ENCODE data around the gene RAB31.
"Not testable (repeated sequence)": the region's sequence is repeated elsewhere in the genome, so short reads cannot be mapped to it uniquely, and the experiment has no call there.

The RAB31 gene

GRCh38 chr18:9868857-9869714, 161.0 kb downstream of the RAB31 start:
- DNase-seq = no peak

GRCh38 chr18:9869715-9870430, 161.8 kb downstream of the RAB31 start:
- DNase-seq = no peak

GRCh38 chr18:9870431-9871008, 162.4 kb downstream of the RAB31 start:
- DNase-seq = no peak

- DNase-seq = no peak
These were observed 163.2 kb downstream of the RAB31 start for GRCh38 chr18:9871244-9871746.

GRCh38 chr18:9872823-9873222, 164.7 kb downstream of the RAB31 start:
- DNase-seq = no peak

GRCh38 chr18:9874728-9875127, 166.6 kb downstream of the RAB31 start:
- no peak for DNase-seq

- DNase-seq = no peak
These were observed 168.2 kb downstream of the RAB31 start for GRCh38 chr18:9876212-9876866.

GRCh38 chr18:9876867-9877654, 169.0 kb downstream of the RAB31 start:
- no peak for DNase-seq

GRCh38 chr18:9877655-9878014, 169.5 kb downstream of the RAB31 start:
- no peak for DNase-seq

- DNase-seq = no peak
These were observed 170.0 kb downstream of the RAB31 start for GRCh38 chr18:9878095-9878494.

- no peak for DNase-seq
These were observed 170.7 kb downstream of the RAB31 start for GRCh38 chr18:9878783-9879242.

GRCh38 chr18:9884090-9884489, 176.0 kb downstream of the RAB31 start:
- no peak for DNase-seq

GRCh38 chr18:9884532-9885140, 176.5 kb downstream of the RAB31 start:
- no peak for DNase-seq

- no peak for DNase-seq
These were observed 177.3 kb downstream of the RAB31 start, which contains the start of gene TXNDC2 for GRCh38 chr18:9885170-9886004. TSS of gene TXNDC2 (plus strand) at chr18:9885973. CDS start at chr18:9886681, 708 bp downstream.

- no peak for DNase-seq
These were observed 177.9 kb downstream of the RAB31 start for GRCh38 chr18:9886005-9886348.

- DNase-seq = no peak
These were observed 179.9 kb downstream of the RAB31 start for GRCh38 chr18:9887992-9888391.

- no peak for DNase-seq
These were observed 182.1 kb downstream of the RAB31 start for GRCh38 chr18:9890196-9890595.

- no peak for DNase-seq
These were observed 182.9 kb downstream of the RAB31 start for GRCh38 chr18:9890957-9891356.

GRCh38 chr18:9891515-9891914, 183.4 kb downstream of the RAB31 start:
- not testable (repeated sequence) for DNase-seq

GRCh38 chr18:9894454-9895068, 186.5 kb downstream of the RAB31 start:
- DNase-seq = no peak

All from NCI-H2029 (cell line).